PFSK-1 (cell line): ENCODE results near the gene CALD1.

Experiments
- FOXP2 ChIP-seq: optimal IDR thresholded peaks from 2 replicates; pipeline ENCODE3; 2011; ENCODE audit warnings: borderline replicate concordance, control low read depth, inconsistent platforms; ENCODE audit not compliant: insufficient read depth; ENCODE audit errors: extremely low read length, extremely low read depth
- POLR2AphosphoS5 ChIP-seq: IDR thresholded peaks from 2 replicates; pipeline ENCODE4 v1.6.1; 2012; ENCODE audit warnings: low read depth, mild to moderate bottlenecking, control low read depth, low read length, moderate library complexity
- SIN3A ChIP-seq: IDR thresholded peaks from 2 replicates; pipeline ENCODE4 v1.6.1; 2012; ENCODE audit warnings: mild to moderate bottlenecking, low read length, moderate library complexity, borderline replicate concordance; ENCODE audit not compliant: insufficient read depth
- TAF1 ChIP-seq: IDR thresholded peaks from 2 replicates; pipeline ENCODE4 v1.6.1; 2012; ENCODE audit warnings: low read length, control low read depth, borderline replicate concordance; ENCODE audit not compliant: insufficient read depth
- TF ChIP-seq, protein P1 (sequence below), 2 experiments: IDR thresholded peaks; 2 replicates each; pipeline versions ENCODE4 v1.6.1 to v1.8.0; 2011 to 2012; ENCODE audit warnings: low read depth in 2 of 2, low read length in 2 of 2, control low read depth in 1 of 2, inconsistent platforms in 1 of 2, mild to moderate bottlenecking in 1 of 2, moderate library complexity in 1 of 2; ENCODE audit not compliant: insufficient read depth in 1 of 2

GRCh38 chr7:134774119-134774518, 5.3 kb upstream of the CALD1 start:
- TF ChIP-seq POLR2AphosphoS5 = no peak
- TF ChIP-seq SIN3A = no peak
- TF ChIP-seq TAF1 = no peak
- TF ChIP-seq, protein P1, sequence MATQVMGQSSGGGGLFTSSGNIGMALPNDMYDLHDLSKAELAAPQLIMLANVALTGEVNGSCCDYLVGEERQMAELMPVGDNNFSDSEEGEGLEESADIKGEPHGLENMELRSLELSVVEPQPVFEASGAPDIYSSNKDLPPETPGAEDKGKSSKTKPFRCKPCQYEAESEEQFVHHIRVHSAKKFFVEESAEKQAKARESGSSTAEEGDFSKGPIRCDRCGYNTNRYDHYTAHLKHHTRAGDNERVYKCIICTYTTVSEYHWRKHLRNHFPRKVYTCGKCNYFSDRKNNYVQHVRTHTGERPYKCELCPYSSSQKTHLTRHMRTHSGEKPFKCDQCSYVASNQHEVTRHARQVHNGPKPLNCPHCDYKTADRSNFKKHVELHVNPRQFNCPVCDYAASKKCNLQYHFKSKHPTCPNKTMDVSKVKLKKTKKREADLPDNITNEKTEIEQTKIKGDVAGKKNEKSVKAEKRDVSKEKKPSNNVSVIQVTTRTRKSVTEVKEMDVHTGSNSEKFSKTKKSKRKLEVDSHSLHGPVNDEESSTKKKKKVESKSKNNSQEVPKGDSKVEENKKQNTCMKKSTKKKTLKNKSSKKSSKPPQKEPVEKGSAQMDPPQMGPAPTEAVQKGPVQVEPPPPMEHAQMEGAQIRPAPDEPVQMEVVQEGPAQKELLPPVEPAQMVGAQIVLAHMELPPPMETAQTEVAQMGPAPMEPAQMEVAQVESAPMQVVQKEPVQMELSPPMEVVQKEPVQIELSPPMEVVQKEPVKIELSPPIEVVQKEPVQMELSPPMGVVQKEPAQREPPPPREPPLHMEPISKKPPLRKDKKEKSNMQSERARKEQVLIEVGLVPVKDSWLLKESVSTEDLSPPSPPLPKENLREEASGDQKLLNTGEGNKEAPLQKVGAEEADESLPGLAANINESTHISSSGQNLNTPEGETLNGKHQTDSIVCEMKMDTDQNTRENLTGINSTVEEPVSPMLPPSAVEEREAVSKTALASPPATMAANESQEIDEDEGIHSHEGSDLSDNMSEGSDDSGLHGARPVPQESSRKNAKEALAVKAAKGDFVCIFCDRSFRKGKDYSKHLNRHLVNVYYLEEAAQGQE (IDR thresholded peaks at IDR 0.05; ENCODE audit: insufficient read depth in 1 of 2, low read depth in 2 of 2, low read length in 2 of 2) = no peak
- TF ChIP-seq FOXP2 = no peak
